HL-60 (cell line): ENCODE measurements around the gene SPINDOC.

Experiments used
- DNase-seq, 2 experiments: peaks; one replicate each; pipeline ENCODE4 v3.0.0-alpha.2; 2010 to 2020; ENCODE audit warnings: low read depth in 1 of 2, low spot score in 1 of 2
- H3K27ac ChIP-seq: fragments of 250-450 bp; sonication (Bioruptor Pico); replicated peaks from 2 replicates; pipeline ENCODE4 v1.5.1; 2020; ENCODE audit warnings: mild to moderate bottlenecking, moderate library complexity
- H3K27me3 ChIP-seq: fragments of 250-450 bp; sonication (Bioruptor Pico); 2 replicates; pipeline ENCODE4 v1.5.1; 2021; ENCODE audit warnings: mild to moderate bottlenecking, moderate library complexity; ENCODE audit not compliant: insufficient read depth, poor library complexity, severe bottlenecking
- H3K4me3 ChIP-seq: replicated peaks from 2 replicates; pipeline ENCODE4 v1.5.1; 2011; ENCODE audit warnings: mild to moderate bottlenecking, control low read depth, low read length; ENCODE audit not compliant: insufficient read depth
- GABPA ChIP-seq: IDR thresholded peaks from 2 replicates; pipeline ENCODE4 v1.6.1; 2012; ENCODE audit warnings: low read depth
- POLR2AphosphoS5 ChIP-seq: IDR thresholded peaks from 2 replicates; pipeline ENCODE4 v1.6.1; 2012; ENCODE audit warnings: low read depth
- REST ChIP-seq: IDR thresholded peaks from 2 replicates; pipeline ENCODE4 v1.6.1; 2012; ENCODE audit warnings: low read depth; ENCODE audit not compliant: insufficient replicate concordance
- SPI1 ChIP-seq: IDR thresholded peaks from 2 replicates; pipeline ENCODE4 v1.6.1; 2012; ENCODE audit warnings: low read depth, mild to moderate bottlenecking, borderline replicate concordance
- TF ChIP-seq, protein P1 (sequence below): IDR thresholded peaks from one replicate; pipeline ENCODE4 v1.5.1; 2011; ENCODE audit warnings: low read length, control low read depth, inconsistent platforms; ENCODE audit not compliant: insufficient read depth

The SPINDOC gene

DNA sequence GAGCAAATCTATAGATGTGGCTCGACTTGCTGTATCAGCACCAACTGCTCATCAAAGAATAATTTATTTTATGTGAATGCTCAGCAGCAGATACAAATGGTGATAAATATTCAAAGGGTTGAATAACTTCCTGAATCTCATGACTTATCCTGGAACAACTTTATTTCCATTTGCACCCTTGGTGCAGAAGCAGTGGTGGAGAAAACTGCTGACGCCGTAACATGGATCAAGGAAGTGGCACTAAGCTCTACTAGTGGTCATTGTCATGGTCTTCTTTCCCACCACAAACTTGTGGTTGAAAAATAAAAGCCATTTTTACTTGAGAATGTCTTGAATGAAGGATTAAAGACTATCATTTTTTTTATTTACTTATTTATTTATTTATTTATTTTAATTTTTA lies 40.2 kb downstream of the SPINDOC start:
- TF ChIP-seq REST (no peak), GABPA (no peak), POLR2AphosphoS5 (no peak), SPI1 (no peak)

GRCh38 chr11:63854696-63855095 lies 41.4 kb downstream of the SPINDOC start:
- TF ChIP-seq POLR2AphosphoS5 (no peak), GABPA (no peak), SPI1 (no peak), REST (no peak)
- TF ChIP-seq, protein P1, sequence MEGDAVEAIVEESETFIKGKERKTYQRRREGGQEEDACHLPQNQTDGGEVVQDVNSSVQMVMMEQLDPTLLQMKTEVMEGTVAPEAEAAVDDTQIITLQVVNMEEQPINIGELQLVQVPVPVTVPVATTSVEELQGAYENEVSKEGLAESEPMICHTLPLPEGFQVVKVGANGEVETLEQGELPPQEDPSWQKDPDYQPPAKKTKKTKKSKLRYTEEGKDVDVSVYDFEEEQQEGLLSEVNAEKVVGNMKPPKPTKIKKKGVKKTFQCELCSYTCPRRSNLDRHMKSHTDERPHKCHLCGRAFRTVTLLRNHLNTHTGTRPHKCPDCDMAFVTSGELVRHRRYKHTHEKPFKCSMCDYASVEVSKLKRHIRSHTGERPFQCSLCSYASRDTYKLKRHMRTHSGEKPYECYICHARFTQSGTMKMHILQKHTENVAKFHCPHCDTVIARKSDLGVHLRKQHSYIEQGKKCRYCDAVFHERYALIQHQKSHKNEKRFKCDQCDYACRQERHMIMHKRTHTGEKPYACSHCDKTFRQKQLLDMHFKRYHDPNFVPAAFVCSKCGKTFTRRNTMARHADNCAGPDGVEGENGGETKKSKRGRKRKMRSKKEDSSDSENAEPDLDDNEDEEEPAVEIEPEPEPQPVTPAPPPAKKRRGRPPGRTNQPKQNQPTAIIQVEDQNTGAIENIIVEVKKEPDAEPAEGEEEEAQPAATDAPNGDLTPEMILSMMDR = no peak
- no peak for DNase-seq
- no peak overlapping the region for H3K4me3 ChIP-seq
- H3K27me3 ChIP-seq = no peaks in the 10 kb centered on the region
- H3K27ac ChIP-seq = no peak overlapping the region

More for the DNA sequence above, 40.2 kb downstream of the SPINDOC start:
- H3K4me3 ChIP-seq = no peak overlapping the region
- H3K27ac ChIP-seq = no peak overlapping the region
- H3K27me3 ChIP-seq = no peaks in the 10 kb centered on the region
- no peak for DNase-seq

DNA sequence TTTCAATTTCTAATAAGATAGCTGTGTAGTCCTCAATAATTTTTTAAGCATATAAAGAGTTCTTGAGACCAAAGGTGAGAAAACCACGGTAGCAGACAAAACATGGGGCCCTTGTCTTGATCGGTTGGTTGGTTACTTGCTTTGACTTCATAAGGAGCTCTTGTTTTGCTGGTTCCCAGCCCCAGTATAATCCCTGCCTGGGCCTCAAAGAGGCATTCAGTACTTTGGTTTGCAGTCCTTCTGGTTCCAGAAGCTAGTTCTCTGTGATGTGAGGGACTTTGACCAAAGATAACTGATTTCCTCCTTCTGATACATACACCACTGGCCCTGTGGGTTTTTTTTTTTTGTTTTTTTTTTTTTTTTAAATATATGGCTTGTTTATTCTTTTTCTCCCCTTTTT lies 42.7 kb downstream of the SPINDOC start:
- Histone ChIP-seq H3K4me3 (no peak overlapping the region), H3K27me3 (no peaks in the 10 kb centered on the region), H3K27ac (no peak overlapping the region)
- DNase-seq = no peak
- TF ChIP-seq GABPA (no peak), POLR2AphosphoS5 (no peak), SPI1 (no peak), REST (no peak)
- TF ChIP-seq, protein P1 = no peak
